Nephron (organoid): ENCODE measurements around the gene CFAP91.

Source experiments
- H3K27ac Mint-ChIP-seq, 3 experiments: 2 replicates each; pipeline ENCODE4 v1.8.0; 2020; ENCODE audit warnings: mixed read lengths in 3 of 3, mild to moderate bottlenecking in 2 of 3, moderate library complexity in 1 of 3
- H3K27me3 Mint-ChIP-seq: 2 replicates; pipeline ENCODE4 v1.8.0; 2021; ENCODE audit warnings: low read depth, mild to moderate bottlenecking, moderate library complexity, mixed read lengths
- H3K36me3 Mint-ChIP-seq: 2 replicates; pipeline ENCODE4 v1.8.0; 2020; ENCODE audit warnings: low read depth, mixed read lengths
- H3K4me1 Mint-ChIP-seq: 2 replicates; pipeline ENCODE4 v1.8.0; 2020; ENCODE audit warnings: mixed read lengths
- H3K4me3 Mint-ChIP-seq, 3 experiments: 2 replicates each; pipeline ENCODE4 v1.8.0; 2020; ENCODE audit warnings: mild to moderate bottlenecking in 3 of 3, mixed read lengths in 3 of 3, moderate library complexity in 2 of 3
- H3K9me3 Mint-ChIP-seq: 2 replicates; pipeline ENCODE4 v1.8.0; 2020; ENCODE audit warnings: mixed read lengths
- TF ChIP-seq, protein P1 (sequence below), 3 experiments: fragments of 200-600 bp; sonication (generic); IDR thresholded peaks; one replicate each; pipeline ENCODE4 v1.5.0; 2021; ENCODE audit warnings: antibody characterized with exemption in 3 of 3; ENCODE audit not compliant: unreplicated experiment in 3 of 3

Gene CFAP91

DNA sequence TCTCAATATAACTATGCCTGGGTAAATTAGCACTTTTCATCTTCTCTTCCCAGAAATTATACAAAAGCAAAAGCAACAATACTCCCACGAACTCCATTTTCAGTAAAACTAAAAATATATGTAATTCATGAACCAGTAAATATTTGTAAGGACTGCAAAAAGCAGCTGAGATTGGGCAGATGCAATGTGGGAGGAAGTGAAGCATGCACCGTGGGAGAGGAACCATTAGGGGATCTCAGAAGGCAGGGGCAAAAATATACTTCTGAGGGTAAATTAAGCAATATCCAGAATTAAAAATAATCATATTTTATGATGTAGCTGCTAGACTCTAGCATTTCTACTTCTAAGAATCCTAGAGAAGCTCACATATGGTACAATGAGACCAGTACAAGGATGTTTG is 20.2 kb downstream of the CFAP91 start:
- TF ChIP-seq, protein P1, sequence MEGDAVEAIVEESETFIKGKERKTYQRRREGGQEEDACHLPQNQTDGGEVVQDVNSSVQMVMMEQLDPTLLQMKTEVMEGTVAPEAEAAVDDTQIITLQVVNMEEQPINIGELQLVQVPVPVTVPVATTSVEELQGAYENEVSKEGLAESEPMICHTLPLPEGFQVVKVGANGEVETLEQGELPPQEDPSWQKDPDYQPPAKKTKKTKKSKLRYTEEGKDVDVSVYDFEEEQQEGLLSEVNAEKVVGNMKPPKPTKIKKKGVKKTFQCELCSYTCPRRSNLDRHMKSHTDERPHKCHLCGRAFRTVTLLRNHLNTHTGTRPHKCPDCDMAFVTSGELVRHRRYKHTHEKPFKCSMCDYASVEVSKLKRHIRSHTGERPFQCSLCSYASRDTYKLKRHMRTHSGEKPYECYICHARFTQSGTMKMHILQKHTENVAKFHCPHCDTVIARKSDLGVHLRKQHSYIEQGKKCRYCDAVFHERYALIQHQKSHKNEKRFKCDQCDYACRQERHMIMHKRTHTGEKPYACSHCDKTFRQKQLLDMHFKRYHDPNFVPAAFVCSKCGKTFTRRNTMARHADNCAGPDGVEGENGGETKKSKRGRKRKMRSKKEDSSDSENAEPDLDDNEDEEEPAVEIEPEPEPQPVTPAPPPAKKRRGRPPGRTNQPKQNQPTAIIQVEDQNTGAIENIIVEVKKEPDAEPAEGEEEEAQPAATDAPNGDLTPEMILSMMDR (IDR thresholded peaks at IDR 0.05; ENCODE audit: unreplicated experiment in 3 of 3) = no peak
- no peaks in the 10 kb centered on the region for H3K9me3 Mint-ChIP-seq
- H3K4me3 Mint-ChIP-seq = no peak overlapping the region
- H3K27ac Mint-ChIP-seq = no peak overlapping the region
- H3K36me3 Mint-ChIP-seq = peaks cover 7% of the 10 kb centered on the region
- H3K4me1 Mint-ChIP-seq = no peaks in the 10 kb centered on the region
- no peaks in the 10 kb centered on the region for H3K27me3 Mint-ChIP-seq

DNA sequence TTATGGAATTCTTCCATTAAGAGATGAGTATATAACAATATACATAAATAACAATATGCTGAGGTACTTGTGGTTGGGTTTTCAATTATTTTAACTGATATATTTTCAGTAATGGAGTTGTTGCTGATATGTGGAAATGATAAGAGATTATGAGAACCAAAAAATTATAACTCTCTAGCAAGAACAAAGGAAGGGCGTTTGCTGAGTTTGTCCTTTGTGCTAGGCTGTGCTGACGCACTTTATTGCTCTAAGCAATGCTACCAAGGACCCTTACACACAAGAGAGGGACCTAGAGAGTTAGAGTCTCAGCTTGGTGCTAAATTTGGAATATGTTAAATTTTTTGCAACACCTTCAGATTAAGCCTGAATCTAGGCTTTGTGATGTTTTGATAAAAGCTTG is 24.1 kb downstream of the CFAP91 start:
- no peaks in the 10 kb centered on the region for H3K9me3 Mint-ChIP-seq
- peaks cover 5% of the 10 kb centered on the region for H3K4me1 Mint-ChIP-seq
- H3K36me3 Mint-ChIP-seq = peaks cover 3% of the 10 kb centered on the region
- no peak overlapping the region for H3K4me3 Mint-ChIP-seq
- no peaks in the 10 kb centered on the region for H3K27me3 Mint-ChIP-seq
- TF ChIP-seq, protein P1 (IDR thresholded peaks at IDR 0.05; ENCODE audit: unreplicated experiment in 3 of 3) = no peak
- no peak overlapping the region for H3K27ac Mint-ChIP-seq

DNA sequence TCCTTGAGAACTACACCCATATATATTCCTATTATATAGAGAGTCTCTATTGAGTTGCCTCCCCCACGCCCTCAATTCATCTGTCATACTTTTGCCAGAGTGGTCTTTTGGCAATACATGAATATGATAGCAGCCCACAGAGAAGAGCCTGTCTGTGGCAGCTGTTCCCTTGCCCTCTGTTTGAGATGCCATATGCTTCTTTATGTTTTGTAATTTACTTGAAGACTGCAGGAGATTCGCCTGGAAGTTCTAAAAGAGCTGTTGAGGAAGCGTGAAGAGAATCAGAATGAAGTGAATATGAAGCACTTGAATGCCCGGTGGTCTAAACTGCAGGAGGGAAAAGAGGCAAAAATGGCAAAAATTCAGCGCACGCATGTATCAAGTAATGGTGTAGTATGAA is 27.2 kb downstream of the CFAP91 start:
- Mint-ChIP-seq H3K36me3 (peaks cover 3% of the 10 kb centered on the region), H3K27me3 (no peaks in the 10 kb centered on the region), H3K27ac (no peak overlapping the region), H3K9me3 (no peaks in the 10 kb centered on the region), H3K4me1 (peaks cover 5% of the 10 kb centered on the region), H3K4me3 (no peak overlapping the region)
- TF ChIP-seq, protein P1 (IDR thresholded peaks at IDR 0.05; ENCODE audit: unreplicated experiment in 3 of 3) = no peak

DNA sequence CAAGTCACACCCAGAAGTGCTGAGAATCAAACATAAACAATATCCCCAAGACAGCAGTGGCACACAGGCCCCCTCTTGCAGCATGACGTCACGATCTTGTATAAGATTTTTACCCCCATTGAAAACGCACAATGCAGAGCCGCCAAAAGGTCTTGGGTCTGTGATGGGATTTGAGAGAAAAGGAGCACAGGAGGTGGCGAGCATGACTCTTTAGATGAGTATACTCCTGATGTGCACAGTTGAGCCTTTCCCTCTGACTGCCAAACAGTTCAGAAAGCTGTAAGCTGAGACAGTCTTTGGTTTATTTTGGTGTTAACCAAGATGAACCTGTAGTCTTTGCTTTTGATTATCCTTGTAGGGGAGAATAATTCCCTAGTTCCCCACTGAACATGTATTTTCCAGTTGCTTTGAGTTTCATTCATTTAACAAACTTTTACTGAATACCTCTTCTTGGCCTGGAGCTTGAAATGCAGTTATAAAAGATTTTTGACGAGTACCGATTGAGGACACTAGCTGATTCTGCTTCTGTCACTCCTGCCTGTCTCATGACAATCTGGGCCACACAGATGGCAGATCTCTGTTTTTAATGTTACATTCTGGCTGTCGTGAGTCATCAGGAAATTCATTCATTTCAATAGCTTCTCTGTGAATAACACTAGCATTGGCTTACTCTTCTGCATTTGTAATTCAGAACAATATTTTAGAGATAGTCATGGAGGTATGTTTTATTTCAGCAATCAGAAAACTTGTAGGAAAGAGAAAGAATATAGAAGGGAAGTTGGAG is 28.9 kb downstream of the CFAP91 start:
- Mint-ChIP-seq H3K27me3 (no peaks in the 10 kb centered on the region), H3K4me1 (peaks cover 5% of the 10 kb centered on the region), H3K9me3 (no peaks in the 10 kb centered on the region), H3K36me3 (peaks cover 3% of the 10 kb centered on the region), H3K27ac (no peak overlapping the region), H3K4me3 (no peak overlapping the region)
- TF ChIP-seq, protein P1 (IDR thresholded peaks at IDR 0.05; ENCODE audit: unreplicated experiment in 3 of 3) = no peak

DNA sequence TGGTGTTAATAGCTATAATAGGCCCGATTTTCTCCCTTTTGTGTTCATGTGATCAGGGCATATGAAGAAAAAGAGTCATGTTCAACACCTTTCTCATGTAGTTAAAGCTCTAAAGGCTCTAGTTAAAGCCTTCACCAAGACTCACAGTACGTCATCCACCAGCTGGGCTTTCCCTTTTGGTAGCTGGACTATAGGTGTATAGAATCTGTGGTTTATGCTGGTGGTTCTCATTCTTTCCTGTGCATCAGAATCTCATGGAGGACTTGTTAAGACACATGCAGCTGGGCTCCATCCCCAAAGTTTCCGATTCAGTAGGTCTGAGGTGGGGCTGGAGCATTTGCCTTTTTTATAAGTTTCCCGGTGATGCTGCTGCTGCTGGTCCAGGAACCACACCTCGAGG is 31.0 kb downstream of the CFAP91 start:
- H3K36me3 Mint-ChIP-seq = peaks cover 10% of the 10 kb centered on the region
- no peaks in the 10 kb centered on the region for H3K27me3 Mint-ChIP-seq
- H3K4me1 Mint-ChIP-seq = peaks cover 5% of the 10 kb centered on the region
- TF ChIP-seq, protein P1 (IDR thresholded peaks at IDR 0.05; ENCODE audit: unreplicated experiment in 3 of 3) = no peak
- no peaks in the 10 kb centered on the region for H3K9me3 Mint-ChIP-seq
- no peak overlapping the region for H3K4me3 Mint-ChIP-seq
- no peak overlapping the region for H3K27ac Mint-ChIP-seq

DNA sequence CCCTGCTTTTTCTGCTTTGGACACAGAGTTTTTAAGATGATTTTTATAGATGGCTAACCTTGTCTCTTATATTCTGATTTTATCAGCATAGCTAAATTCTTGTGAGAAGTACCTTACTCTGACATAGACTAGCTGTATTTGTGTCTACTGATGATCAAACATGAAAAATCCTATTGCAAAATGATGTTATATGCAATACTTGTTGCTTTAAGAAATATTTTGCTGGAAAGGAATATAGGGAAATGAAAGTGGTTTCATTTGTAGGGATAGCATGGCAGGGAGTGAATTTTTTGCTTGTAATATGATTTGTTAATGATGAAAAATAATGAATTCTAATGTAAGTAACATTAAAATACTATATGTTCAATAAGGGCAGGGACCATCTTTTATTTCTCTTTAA is 35.9 kb downstream of the CFAP91 start:
- no peaks in the 10 kb centered on the region for H3K27me3 Mint-ChIP-seq
- TF ChIP-seq, protein P1 (IDR thresholded peaks at IDR 0.05; ENCODE audit: unreplicated experiment in 3 of 3) = no peak
- H3K36me3 Mint-ChIP-seq = peaks cover 11% of the 10 kb centered on the region
- peaks cover 5% of the 10 kb centered on the region for H3K4me1 Mint-ChIP-seq
- H3K27ac Mint-ChIP-seq = no peak overlapping the region
- no peaks in the 10 kb centered on the region for H3K9me3 Mint-ChIP-seq
- no peak overlapping the region for H3K4me3 Mint-ChIP-seq
